ENCODE measurements around the gene PHF5A. TPM values are rescaled to one million over a fixed set of nuclear protein-coding genes. Genes with fewer than 3 reads are reported as not detected.

The PHF5A gene
- total RNA-seq, 2 experiments from 2014 or later, result 41.3 to 44.2 TPM

DNA sequence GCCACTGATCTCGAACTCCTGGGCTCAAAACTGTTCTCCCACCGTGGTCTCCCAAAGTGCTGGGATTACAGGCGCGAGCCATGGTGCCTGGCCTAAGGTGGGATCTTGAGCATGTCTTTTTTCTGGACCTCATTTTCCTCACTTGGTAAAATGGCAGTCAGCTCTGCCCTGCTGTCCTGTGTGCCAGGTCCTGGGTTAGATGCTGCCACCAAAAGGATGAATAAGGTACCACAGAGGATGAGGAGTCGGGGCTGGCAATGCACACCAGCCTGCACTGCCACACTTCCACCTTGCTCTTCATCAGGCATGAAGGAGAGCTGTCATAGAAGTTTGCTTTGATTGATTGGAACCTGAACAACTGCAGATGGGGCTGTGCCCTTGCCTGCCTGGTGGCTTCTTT, 32.7 kb upstream of the PHF5A start:
- Histone ChIP-seq H3K4me3 (ENCODE audit: low read length) (no peak overlapping the region), H3K36me3 (ENCODE audit: insufficient read depth, low read length) (peaks cover 56% of the 10 kb centered on the region), H3K27me3 (ENCODE audit: control insufficient read depth in 1 of 2, insufficient read depth in 2 of 2, low read length in 2 of 2) (no peaks in the 10 kb centered on the region), H3K27ac (ENCODE audit: low read depth in 1 of 2, low read length in 2 of 2) (no peak overlapping the region), H3K4me1 (ENCODE audit: insufficient read depth, low read length) (no peaks in the 10 kb centered on the region), H3K9me3 (ENCODE audit: control insufficient read depth in 1 of 2, insufficient read depth in 1 of 2, low read length in 2 of 2) (no peaks in the 10 kb centered on the region)
- Mint-ChIP-seq H3K27me3 (no peaks in the 10 kb centered on the region), H3K36me3 (ENCODE audit: low read depth) (peaks cover 57% of the 10 kb centered on the region), H3K9me3 (no peaks in the 10 kb centered on the region), H3K4me1 (ENCODE audit: low read depth) (no peaks in the 10 kb centered on the region), H3K27ac (no peak overlapping the region), H3K4me3 (no peak overlapping the region)
- ChIA-PET POLR2A (no interaction called here), CTCF (interaction anchor here (0.5 to 2.9 kb wide), 4 partner anchors 9 to 97 kb away, joined by 3 to 20 read pairs (median 3); no protein-coding TSS in a partner anchor)
- no peak for TF ChIP-seq CTCF (IDR thresholded peaks at IDR 0.05)
- peak in 5 of 14 experiments; percentile 10 to 45 (median 32) for DNase-seq
- peak; percentile 57 for ATAC-seq (ENCODE audit: poor library complexity)
- intact Hi-C loops (cut with DNase I, micrococcal nuclease), result loop anchor here in 1 of 2 experiments (10.0 kb wide), 1 partner anchor 576 kb away; no protein-coding TSS in a partner anchor

DNA sequence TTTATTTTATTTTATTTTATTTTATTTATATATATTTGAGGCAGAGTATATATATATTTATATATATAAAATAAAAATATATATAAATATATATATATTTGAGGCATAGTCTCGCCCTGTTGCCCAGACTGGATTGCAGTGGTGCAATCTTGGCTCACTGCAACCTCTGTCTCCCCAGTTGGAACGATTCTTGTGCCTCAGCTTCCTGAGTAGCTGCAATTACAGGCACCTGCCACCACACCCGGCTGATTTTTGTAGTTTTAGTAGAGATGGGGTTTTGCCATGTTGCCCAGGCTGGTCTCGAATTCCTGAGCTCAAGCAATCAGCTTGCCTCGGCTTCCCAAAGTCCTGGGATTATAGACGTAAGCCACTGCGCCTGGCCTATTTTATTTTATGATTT, 31.8 kb upstream of the PHF5A start:
- H3K36me3 ChIP-seq (ENCODE audit: insufficient read depth, low read length), result peaks cover 58% of the 10 kb centered on the region
- Mint-ChIP-seq H3K4me3 (no peak overlapping the region), H3K27ac (no peak overlapping the region), H3K4me1 (ENCODE audit: low read depth) (no peaks in the 10 kb centered on the region), H3K9me3 (no peaks in the 10 kb centered on the region), H3K36me3 (ENCODE audit: low read depth) (peaks cover 52% of the 10 kb centered on the region), H3K27me3 (no peaks in the 10 kb centered on the region)
- no peak overlapping the region for H3K4me3 ChIP-seq (ENCODE audit: low read length)
- ATAC-seq (ENCODE audit: poor library complexity) (no peak), DNase-seq (no peak)
- ChIA-PET POLR2A (no interaction called here), CTCF (interaction anchor here (2.9 kb wide), 1 partner anchor 97 kb away, joined by 20 read pairs; no protein-coding TSS in a partner anchor)
- intact Hi-C loops (cut with DNase I, micrococcal nuclease), result loop anchor here in 1 of 2 experiments (10.0 kb wide), 1 partner anchor 576 kb away; no protein-coding TSS in a partner anchor
- H3K4me1 ChIP-seq (ENCODE audit: insufficient read depth, low read length), result no peaks in the 10 kb centered on the region
- no peaks in the 10 kb centered on the region for H3K9me3 ChIP-seq (ENCODE audit: control insufficient read depth in 1 of 2, insufficient read depth in 1 of 2, low read length in 2 of 2)
- H3K27me3 ChIP-seq (ENCODE audit: control insufficient read depth in 1 of 2, insufficient read depth in 2 of 2, low read length in 2 of 2), result no peaks in the 10 kb centered on the region
- no peak for TF ChIP-seq CTCF (IDR thresholded peaks at IDR 0.05)
- no peak overlapping the region for H3K27ac ChIP-seq (ENCODE audit: low read depth in 1 of 2, low read length in 2 of 2)

GRCh38 chr22:41499624-41500280, 31.3 kb upstream of the PHF5A start:
- intact Hi-C loops (cut with DNase I, micrococcal nuclease), result loop anchor here in 1 of 2 experiments (10.0 kb wide), 1 partner anchor 575 kb away; no protein-coding TSS in a partner anchor
- Histone ChIP-seq H3K4me1 (ENCODE audit: insufficient read depth, low read length) (no peaks in the 10 kb centered on the region), H3K27ac (ENCODE audit: low read depth in 1 of 2, low read length in 2 of 2) (no peak overlapping the region), H3K36me3 (ENCODE audit: insufficient read depth, low read length) (peaks cover 54% of the 10 kb centered on the region), H3K4me3 (ENCODE audit: low read length) (no peak overlapping the region), H3K9me3 (ENCODE audit: control insufficient read depth in 1 of 2, insufficient read depth in 1 of 2, low read length in 2 of 2) (no peaks in the 10 kb centered on the region), H3K27me3 (ENCODE audit: control insufficient read depth in 1 of 2, insufficient read depth in 2 of 2, low read length in 2 of 2) (no peaks in the 10 kb centered on the region)
- peaks cover 49% of the 10 kb centered on the region for H3K36me3 Mint-ChIP-seq (ENCODE audit: low read depth)
- no peak overlapping the region for H3K27ac Mint-ChIP-seq
- TF ChIP-seq CTCF (IDR thresholded peaks at IDR 0.05), result no peak
- no peak for ATAC-seq (ENCODE audit: poor library complexity)
- H3K4me1 Mint-ChIP-seq (ENCODE audit: low read depth), result no peaks in the 10 kb centered on the region
- ChIA-PET POLR2A (interaction anchor here (0.9 to 1.3 kb wide), 2 partner anchors 53 to 96 kb away, joined by 3 read pairs; partner anchors contain the start of gene TOB2), CTCF (interaction anchor here (2.9 kb wide), 1 partner anchor 96 kb away, joined by 20 read pairs; no protein-coding TSS in a partner anchor)
- H3K4me3 Mint-ChIP-seq, result no peak overlapping the region
- no peak for DNase-seq
- H3K9me3 Mint-ChIP-seq, result no peaks in the 10 kb centered on the region
- no peaks in the 10 kb centered on the region for H3K27me3 Mint-ChIP-seq
